Astrocyte of the spinal cord (primary cell): ENCODE measurements around the gene PTPRN.
"Not testable (repeated sequence)": the region's sequence is repeated elsewhere in the genome, so short reads cannot be mapped to it uniquely, and the experiment has no call there.

Experiments
- DNase-seq: peaks from one replicate; pipeline ENCODE4 v3.0.0; 2011; ENCODE audit warnings: low read depth, low spot score
- H3K4me3 ChIP-seq: 2 replicates; pipeline ENCODE4 v1.5.1; 2011; ENCODE audit warnings: low read depth, mild to moderate bottlenecking, low read length, moderate library complexity
- in situ Hi-C: cut with HindIII; loops from 2 replicates; pipeline ENCODE4 v1.10.0; 2017; ENCODE audit warnings: low sequenced_read_pairs
- TF ChIP-seq, protein P1 (sequence below): IDR thresholded peaks from 2 replicates; pipeline ENCODE4 v1.5.1; 2012; ENCODE audit warnings: low read depth, mild to moderate bottlenecking, low read length, inconsistent platforms

Gene PTPRN

DNA sequence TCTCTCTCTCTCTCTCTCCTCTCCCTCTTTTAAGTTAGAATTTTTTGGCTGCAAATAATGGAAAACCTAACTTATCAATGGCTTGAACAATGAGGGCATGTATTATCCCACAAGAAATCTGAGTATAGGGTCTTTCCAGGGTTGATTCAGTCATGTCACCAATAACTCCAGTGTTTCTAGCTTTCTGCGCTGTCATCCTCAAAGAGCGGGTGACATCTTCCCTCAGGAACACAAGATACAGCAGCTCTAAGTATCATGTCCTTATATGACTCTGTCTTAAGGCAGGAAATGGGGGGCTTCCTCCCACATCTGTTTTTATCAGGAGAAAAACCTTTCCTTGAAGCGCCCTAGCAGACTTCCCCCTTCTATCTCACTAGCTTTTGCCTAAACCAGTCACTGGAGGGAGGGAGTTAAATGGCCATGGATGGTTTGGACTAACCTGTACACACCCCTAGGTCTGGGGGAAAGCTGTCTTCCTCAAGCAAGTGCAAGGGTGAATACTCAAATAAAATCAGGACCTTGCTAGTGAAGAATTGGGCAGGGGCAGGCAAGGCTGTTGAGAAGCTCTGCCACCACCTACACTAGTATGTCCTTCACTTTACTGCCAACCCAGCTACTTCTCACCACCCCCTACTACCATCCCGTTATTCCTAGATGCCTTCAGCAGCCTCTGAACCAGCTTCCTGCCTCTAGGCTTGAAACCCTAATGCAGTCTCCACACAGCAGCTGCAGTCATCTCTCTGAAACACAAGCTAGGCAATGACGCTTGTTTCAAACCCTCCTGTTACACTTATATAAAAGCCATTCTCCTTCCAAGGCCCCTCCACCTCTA lies 48.0 kb downstream of the PTPRN start:
- no peak for DNase-seq
- TF ChIP-seq, protein P1, sequence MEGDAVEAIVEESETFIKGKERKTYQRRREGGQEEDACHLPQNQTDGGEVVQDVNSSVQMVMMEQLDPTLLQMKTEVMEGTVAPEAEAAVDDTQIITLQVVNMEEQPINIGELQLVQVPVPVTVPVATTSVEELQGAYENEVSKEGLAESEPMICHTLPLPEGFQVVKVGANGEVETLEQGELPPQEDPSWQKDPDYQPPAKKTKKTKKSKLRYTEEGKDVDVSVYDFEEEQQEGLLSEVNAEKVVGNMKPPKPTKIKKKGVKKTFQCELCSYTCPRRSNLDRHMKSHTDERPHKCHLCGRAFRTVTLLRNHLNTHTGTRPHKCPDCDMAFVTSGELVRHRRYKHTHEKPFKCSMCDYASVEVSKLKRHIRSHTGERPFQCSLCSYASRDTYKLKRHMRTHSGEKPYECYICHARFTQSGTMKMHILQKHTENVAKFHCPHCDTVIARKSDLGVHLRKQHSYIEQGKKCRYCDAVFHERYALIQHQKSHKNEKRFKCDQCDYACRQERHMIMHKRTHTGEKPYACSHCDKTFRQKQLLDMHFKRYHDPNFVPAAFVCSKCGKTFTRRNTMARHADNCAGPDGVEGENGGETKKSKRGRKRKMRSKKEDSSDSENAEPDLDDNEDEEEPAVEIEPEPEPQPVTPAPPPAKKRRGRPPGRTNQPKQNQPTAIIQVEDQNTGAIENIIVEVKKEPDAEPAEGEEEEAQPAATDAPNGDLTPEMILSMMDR, result no peak
- no peak overlapping the region for H3K4me3 ChIP-seq
- in situ Hi-C loops, result no loop called here

DNA sequence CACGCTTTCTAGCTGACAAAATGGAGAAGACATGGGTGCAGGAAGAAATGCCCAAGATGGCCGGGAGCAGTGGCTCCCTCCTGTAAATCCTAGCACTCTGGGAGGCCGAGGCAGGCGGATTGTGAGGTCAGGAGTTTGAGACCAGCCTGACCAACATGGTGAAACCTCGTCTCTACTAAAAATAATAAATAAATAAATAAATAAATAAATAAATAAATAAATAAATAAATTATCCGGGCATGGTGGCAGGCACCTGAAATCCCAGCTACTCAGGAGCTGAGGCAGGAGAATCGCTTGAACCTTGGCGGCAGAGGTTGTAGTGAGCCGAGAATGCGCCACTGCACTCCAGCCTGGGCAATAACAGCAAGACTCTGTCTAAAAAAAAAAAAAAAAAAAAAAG lies 50.3 kb downstream of the PTPRN start:
- H3K4me3 ChIP-seq, in situ Hi-C loops, DNase-seq: not testable (repeated sequence)

DNA sequence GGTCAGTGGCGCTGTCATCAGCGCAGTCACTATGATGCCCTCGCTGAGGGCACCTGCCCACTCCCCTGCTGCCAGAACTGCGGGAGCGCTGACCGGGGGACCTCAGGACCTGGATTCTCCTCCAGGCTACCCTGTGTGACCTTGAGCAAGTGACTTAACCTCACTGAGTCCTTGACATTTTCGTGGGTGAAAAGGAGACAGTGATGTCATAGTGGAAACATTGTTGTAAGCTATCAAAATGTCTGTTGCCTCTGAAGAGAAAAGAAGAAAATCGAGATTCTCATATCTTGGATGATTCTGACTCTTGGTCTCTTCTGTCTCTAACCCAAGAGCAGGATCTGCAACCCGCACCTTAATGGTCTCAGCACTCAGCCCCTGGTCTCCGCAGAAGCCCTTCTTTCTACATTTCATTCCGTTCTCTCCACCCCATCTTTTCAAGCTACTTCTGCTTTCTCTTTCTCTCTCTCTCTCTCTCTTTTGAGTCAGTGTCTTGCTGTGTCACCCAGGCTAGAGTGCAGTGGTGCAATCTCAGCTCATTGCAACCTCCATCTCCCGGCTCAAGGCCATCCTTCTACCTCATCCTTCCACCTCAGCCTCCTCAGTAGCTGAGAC lies 54.5 kb downstream of the PTPRN start:
- TF ChIP-seq, protein P1, result no peak
- in situ Hi-C loops, result no loop called here
- no peak for DNase-seq
- no peak overlapping the region for H3K4me3 ChIP-seq

DNA sequence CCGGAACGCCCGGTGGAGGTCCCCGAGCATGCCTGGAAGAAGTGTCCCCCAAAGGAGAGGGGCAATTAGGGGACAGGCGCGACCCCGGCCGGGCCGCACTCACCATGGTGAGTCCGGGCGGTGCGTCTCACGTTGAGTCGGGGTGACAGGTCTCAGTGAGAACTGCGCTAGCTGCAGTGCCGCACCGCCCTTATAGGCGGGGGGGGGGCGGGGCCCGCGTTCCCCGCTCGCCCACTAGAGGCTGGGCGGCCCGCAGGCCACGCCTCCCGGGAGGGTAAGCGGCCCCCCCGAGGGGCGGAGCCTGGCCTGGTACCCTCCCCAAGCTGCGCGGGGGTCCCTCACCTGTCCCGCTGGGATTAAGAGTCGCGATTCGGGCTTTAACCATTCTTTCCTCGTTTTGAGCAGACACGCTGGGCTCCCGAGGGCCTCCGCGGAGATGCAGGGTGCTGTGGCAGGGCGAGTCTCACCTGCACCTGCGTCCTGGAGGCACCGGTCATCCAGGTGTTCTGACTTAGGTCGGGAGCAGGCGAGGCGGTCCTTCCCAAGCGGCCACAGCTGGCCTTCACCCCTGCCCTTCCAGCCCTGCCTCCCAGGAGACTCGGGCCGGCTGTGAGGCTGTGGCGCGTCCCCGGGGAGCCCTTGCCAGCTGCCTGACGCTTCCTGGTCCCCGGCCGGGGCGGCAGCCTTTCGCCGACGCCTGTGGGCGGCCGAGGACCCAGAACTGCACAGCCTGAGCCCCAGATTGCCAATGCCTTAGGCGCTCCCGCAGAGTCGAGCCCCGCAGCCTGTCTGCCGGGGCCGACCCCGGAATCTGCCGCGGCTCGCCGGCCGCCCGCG lies 55.2 kb downstream of the PTPRN start, which contains the start of gene TUBA4A:
Gene TUBA4A, minus strand, starts transcription at position 166 of the 837 bp plus-strand sequence. Its CDS starts 60 bp downstream, at position 106.
- peak; percentile 41 for DNase-seq
- in situ Hi-C loops, result no loop called here

DNA sequence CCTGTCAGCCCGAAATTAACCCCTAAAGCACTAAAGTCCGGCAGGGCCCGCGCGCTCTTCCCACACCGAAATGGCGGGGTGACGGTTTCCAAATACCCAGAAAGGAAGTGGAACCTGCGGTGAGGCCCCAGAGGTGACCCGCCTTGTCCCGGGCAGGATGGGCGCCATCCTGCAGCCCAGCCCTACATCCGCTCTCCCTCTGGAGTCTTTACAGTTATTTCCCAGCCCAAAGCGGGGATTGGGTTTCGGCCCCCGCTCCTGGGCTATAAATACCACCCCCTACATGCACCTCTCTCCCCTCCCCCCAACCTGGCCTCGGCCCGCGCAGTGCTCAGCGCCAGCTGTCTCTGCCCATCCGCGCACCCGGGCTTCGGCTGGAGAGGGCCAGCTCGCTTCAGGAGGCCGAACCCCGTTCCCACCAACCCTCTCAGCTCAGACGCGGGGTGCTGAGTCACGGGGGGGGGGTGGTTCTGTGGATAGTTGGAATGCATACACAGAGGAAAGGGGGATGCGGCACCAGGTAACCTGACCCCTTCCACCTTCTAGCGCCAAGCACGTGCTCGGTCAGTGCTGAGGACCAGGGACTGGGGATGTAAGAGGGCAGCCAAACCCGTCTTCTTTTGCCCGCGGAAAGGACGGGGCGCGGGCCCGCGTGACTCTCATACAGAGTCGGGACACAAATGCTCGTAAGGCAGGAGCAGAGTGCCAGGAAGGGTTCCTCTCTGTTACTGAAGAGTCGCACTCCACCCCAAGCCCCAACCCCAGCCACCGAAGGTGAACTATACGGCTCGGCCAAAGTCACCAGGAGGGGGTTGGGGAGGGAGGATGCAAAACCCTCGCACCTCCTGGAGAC lies 56.1 kb downstream of the PTPRN start, which contains the start of gene TUBA4B:
Gene TUBA4B, plus strand, starts transcription at position 344 of the 853 bp plus-strand sequence. Its CDS starts 165 bp downstream, at position 509.
- no peak for DNase-seq
- TF ChIP-seq, protein P1, result no peak

More for the DNA sequence above, 55.2 kb downstream of the PTPRN start, which contains the start of gene TUBA4A:
- TF ChIP-seq, protein P1, result no peak
- H3K4me3 ChIP-seq, result peak within 1 kb of the TSS; percentile 46

DNA sequence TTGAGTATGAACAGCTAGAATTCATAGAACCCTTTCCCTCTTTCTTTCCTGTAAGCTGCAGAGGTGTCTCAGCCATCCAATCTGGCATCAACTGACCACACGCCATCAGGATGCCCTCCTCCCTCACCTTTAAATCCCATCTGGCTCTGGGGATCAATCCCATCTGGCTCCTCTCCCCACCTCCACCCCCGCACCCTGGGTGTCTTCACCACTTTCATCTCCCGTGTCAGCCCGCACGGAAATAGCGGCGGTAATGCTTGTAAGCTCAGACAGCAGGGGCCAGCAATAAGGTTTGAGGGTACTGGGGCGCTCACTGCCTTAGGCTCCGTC lies 56.7 kb downstream of the PTPRN start:
- TF ChIP-seq, protein P1, result no peak
- peak overlapping the region; percentile 46 for H3K4me3 ChIP-seq
- no peak for DNase-seq
- in situ Hi-C loops, result no loop called here

More for the DNA sequence above, 56.1 kb downstream of the PTPRN start, which contains the start of gene TUBA4B:
- in situ Hi-C loops, result no loop called here
- H3K4me3 ChIP-seq, result peak within 1 kb of the TSS; percentile 46
